Calu3 (cell line): ENCODE results near the gene METTL21C. TPM values are rescaled to one million over a fixed set of nuclear protein-coding genes. Genes with fewer than 3 reads are reported as not detected.

Experiments used
- Bru-seq: library from RNA; stranded (reverse); fragments of 400-500 nt; gene quantifications from one replicate; lab custom pipeline; 2021; lab: Mats Ljungman, UMichigan
- BruChase-seq, 2 experiments: library from RNA; stranded (reverse); fragments of 400-500 nt; gene quantifications; one replicate each; lab custom pipeline; 2021; lab: Mats Ljungman, UMichigan
- BruUV-seq: library from RNA; stranded (reverse); fragments of 400-500 nt; replicated peaks from 2 replicates; lab custom pipeline; 2021; lab: Mats Ljungman, UMichigan
- CTCF ChIA-PET: fragments of 300-600 bp; sonication (Branson Sonifier 250); formaldehyde crosslinking; loops from one replicate; lab custom pipeline; 2022; ENCODE audit warnings: antibody characterized with exemption; lab: Charles Lee
- DNase-seq: peaks from one replicate; pipeline ENCODE4 v3.0.0; 2022
- H3K27ac Mint-ChIP-seq: one replicate; pipeline ENCODE4 v1.8.0; 2022; ENCODE audit warnings: mixed read lengths; ENCODE audit not compliant: unreplicated experiment
- H3K27me3 Mint-ChIP-seq: one replicate; pipeline ENCODE4 v1.8.0; 2022; ENCODE audit warnings: mixed read lengths; ENCODE audit not compliant: unreplicated experiment
- H3K36me3 Mint-ChIP-seq: one replicate; pipeline ENCODE4 v1.8.0; 2022; ENCODE audit warnings: mild to moderate bottlenecking, moderate library complexity, mixed read lengths; ENCODE audit not compliant: insufficient read depth, unreplicated experiment
- H3K4me1 Mint-ChIP-seq: one replicate; pipeline ENCODE4 v1.8.0; 2022; ENCODE audit warnings: mild to moderate bottlenecking, low read depth, mixed read lengths; ENCODE audit not compliant: unreplicated experiment
- H3K4me3 Mint-ChIP-seq: one replicate; pipeline ENCODE4 v1.8.0; 2022; ENCODE audit warnings: mild to moderate bottlenecking, low read depth, moderate library complexity, mixed read lengths; ENCODE audit not compliant: unreplicated experiment
- H3K9me3 Mint-ChIP-seq: one replicate; pipeline ENCODE4 v1.8.0; 2022; ENCODE audit warnings: low read depth, mixed read lengths; ENCODE audit not compliant: unreplicated experiment
- intact Hi-C: fragments of 100-400 bp; cut with micrococcal nuclease; formaldehyde crosslinking; loops from one replicate; pipeline ENCODE4 v1.10.0; 2022; ENCODE audit not compliant: unreplicated experiment
- long read RNA-seq: library from polyadenylated mRNA; stranded (forward); transcript quantifications from one replicate; pipeline ENCODE4 v2.0.0, GENCODE V29; 2022
- total RNA-seq: library from RNA; stranded (reverse); gene quantifications from 2 replicates; pipeline ENCODE4 v1.2.3, GENCODE V29; 2022
- TF ChIP-seq, protein P1 (sequence below): fragments of 200-600 bp; IDR thresholded peaks from one replicate; pipeline ENCODE4 v1.8.0; 2022; ENCODE audit warnings: antibody characterized with exemption; ENCODE audit not compliant: unreplicated experiment

The METTL21C gene
- not detected in 2 replicates for total RNA-seq
- not detected for Bru-seq, nascent RNA
- not detected for BruChase-seq, experiment 1, labeled RNA remaining after a 6-hour chase
- not detected for BruChase-seq, experiment 2, labeled RNA remaining after a 2-hour chase
- long read RNA-seq: 0 reads

DNA sequence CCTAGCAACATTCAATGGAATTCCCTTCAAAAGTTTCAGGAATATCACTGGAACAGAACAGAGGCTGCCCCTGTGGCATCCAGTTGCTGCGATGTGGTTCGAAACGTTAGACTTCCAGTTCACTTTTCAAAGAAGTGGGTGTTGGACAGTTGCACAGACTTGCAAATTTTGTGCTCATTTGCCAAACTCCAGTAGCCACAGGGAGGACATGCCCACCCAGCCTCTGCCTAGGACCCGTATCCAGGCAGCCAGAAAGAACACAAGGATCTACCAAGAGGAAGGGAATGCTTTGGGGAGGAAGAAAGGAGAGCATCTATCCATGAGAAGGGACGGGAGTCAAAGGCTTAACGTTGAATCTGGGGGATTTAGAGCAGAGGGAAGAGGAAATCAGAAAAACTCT, at the start of gene METTL21C:
TSS of gene METTL21C (minus strand) at position 108 of the 400 bp plus-strand sequence. CDS start 546 bp downstream, outside the sequence.
- Mint-ChIP-seq H3K27me3 (peaks cover 26% of the 10 kb centered on the region), H3K4me1 (peaks cover 8% of the 10 kb centered on the region), H3K36me3 (no peaks in the 10 kb centered on the region), H3K27ac (no peak within 1 kb of the TSS), H3K9me3 (no peaks in the 10 kb centered on the region), H3K4me3 (no peak within 1 kb of the TSS)
- no TSS peak for BruUV-seq
- TF ChIP-seq, protein P1, sequence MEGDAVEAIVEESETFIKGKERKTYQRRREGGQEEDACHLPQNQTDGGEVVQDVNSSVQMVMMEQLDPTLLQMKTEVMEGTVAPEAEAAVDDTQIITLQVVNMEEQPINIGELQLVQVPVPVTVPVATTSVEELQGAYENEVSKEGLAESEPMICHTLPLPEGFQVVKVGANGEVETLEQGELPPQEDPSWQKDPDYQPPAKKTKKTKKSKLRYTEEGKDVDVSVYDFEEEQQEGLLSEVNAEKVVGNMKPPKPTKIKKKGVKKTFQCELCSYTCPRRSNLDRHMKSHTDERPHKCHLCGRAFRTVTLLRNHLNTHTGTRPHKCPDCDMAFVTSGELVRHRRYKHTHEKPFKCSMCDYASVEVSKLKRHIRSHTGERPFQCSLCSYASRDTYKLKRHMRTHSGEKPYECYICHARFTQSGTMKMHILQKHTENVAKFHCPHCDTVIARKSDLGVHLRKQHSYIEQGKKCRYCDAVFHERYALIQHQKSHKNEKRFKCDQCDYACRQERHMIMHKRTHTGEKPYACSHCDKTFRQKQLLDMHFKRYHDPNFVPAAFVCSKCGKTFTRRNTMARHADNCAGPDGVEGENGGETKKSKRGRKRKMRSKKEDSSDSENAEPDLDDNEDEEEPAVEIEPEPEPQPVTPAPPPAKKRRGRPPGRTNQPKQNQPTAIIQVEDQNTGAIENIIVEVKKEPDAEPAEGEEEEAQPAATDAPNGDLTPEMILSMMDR: no peak
- CTCF ChIA-PET: no interaction called here
- intact Hi-C loops: no loop called here
- no peak for DNase-seq

DNA sequence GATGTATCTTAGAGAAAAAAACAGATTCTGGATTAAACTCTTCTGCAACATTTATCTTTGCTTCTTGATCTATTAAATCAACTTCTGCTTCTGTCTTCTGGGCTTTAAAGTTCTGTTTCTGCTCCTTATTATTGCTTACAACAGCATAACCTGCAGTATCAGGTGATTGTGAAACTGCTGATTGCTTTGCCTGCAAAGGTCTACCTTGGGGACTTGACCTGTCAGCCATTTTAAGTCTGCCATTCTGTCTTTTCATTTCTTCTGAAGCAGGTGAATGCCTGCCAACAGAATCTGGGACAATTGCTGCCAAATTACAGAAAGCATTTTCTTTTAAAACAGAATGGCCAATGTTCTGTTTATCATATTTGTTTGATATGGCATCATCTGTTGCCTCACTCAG, 47.7 kb upstream of the METTL21C start:
- no TSS peak for BruUV-seq
- no peaks in the 10 kb centered on the region for H3K36me3 Mint-ChIP-seq
- intact Hi-C loops: no loop called here
- TF ChIP-seq, protein P1: no peak
- no peaks in the 10 kb centered on the region for H3K4me1 Mint-ChIP-seq
- H3K27ac Mint-ChIP-seq: no peak overlapping the region
- CTCF ChIA-PET: no interaction called here
- H3K27me3 Mint-ChIP-seq: peaks cover 60% of the 10 kb centered on the region
- H3K4me3 Mint-ChIP-seq: no peak overlapping the region
- peaks cover 2% of the 10 kb centered on the region for H3K9me3 Mint-ChIP-seq
- DNase-seq: no peak

DNA sequence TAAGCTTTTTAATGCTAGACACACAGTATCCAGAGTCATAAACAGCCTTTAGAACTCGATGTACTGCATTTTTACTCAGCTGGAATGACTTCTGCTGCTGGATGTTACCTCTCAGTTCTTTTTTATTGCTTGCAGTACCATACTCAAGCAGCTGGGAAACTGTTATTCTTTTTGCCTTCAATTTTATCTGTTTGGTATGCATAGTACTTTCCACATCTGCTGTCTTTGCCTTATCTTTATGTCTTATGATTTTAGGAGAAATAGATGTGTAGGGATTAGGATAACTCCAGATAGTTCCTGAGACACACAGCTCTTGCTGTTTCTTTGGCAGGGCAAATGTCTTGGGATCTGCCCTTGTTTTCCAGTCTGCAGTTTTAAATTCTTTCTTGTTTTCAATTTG, 47.3 kb upstream of the METTL21C start:
- H3K9me3 Mint-ChIP-seq: peaks cover 2% of the 10 kb centered on the region
- intact Hi-C loops: no loop called here
- BruUV-seq: no TSS peak

DNA sequence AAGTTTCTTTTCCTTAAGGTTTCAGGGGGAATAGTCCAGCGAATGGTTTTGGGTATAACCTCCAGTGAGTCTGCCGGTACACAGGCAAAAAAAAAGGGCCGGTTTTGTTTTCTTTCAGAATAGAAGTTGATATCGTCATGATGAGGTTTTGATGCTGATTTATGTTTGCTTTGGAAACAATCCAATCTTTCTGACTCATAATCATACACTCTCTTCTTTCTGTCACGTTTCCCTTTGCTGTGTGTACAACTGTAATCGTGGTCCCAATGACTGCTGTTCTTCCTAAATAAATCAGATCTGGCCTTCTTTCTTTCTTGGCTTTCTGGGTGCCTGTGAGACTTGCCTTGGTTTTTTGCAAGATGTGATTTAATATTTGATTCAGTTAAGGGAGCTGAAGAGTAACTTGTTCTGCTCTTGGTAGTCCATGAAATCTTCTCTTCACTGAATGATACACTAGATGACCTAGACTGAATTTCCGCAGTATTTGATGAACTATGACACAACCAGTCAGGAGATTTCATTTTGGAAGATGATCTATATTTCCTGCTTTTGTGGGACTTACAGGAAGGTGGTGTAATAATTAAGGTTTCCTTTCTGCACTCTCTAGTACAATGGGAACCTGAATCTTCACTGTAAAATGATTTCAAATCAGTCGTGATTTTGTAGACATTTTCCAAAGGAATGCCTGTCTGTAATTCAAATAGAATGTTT, 34.9 kb upstream of the METTL21C start:
- DNase-seq: no peak
- intact Hi-C loops: loop anchor here (5.0 kb wide), 1 partner anchor 137 kb away; no protein-coding TSS in a partner anchor
- Mint-ChIP-seq H3K36me3 (no peaks in the 10 kb centered on the region), H3K9me3 (no peaks in the 10 kb centered on the region), H3K4me1 (peaks cover 7% of the 10 kb centered on the region), H3K27me3 (no peaks in the 10 kb centered on the region), H3K27ac (no peak overlapping the region), H3K4me3 (no peak overlapping the region)
- CTCF ChIA-PET: no interaction called here
- no TSS peak for BruUV-seq
- TF ChIP-seq, protein P1: no peak

More for the DNA sequence above, 47.3 kb upstream of the METTL21C start:
- Mint-ChIP-seq H3K27me3 (peaks cover 56% of the 10 kb centered on the region), H3K4me3 (no peak overlapping the region), H3K4me1 (no peaks in the 10 kb centered on the region), H3K27ac (no peak overlapping the region), H3K36me3 (no peaks in the 10 kb centered on the region)
- TF ChIP-seq, protein P1: no peak
- CTCF ChIA-PET: no interaction called here
- DNase-seq: no peak
